ENCODE results near the gene FBXL13. TPM values are rescaled to one million over a fixed set of nuclear protein-coding genes. Genes with fewer than 3 reads are reported as not detected.
"Not testable (repeated sequence)": the region's sequence is repeated elsewhere in the genome, so short reads cannot be mapped to it uniquely, and the experiment has no call there.

FBXL13 gene
- total RNA-seq, 4 donors from 2014 or later = 0.35 to 2.6 (median 1.3) TPM; not detected in 1

- H3K27ac ChIP-seq = no peak overlapping the region
Measured at GRCh38 chr7:103117465-103117864, 42.9 kb upstream of the FBXL13 start.

GRCh38 chr7:103116991-103117390, 42.4 kb upstream of the FBXL13 start:
- Histone ChIP-seq H3K4me3 (no peak overlapping the region), H3K9me3 (no peaks in the 10 kb centered on the region), H3K27me3 (no peaks in the 10 kb centered on the region), H3K27ac (no peak overlapping the region), H3K36me3 (peaks cover 0 to 36% (median 0%) of the 10 kb centered on the region in 3 donors), H3K4me1 (no peaks in the 10 kb centered on the region)
- DNase-seq = no peak
- TF ChIP-seq POLR2A (IDR thresholded peaks at IDR 0.05) = no peak
- TF ChIP-seq CTCF (IDR thresholded peaks at IDR 0.05) = no peak

More at GRCh38 chr7:103117465-103117864, 42.9 kb upstream of the FBXL13 start:
- no peaks in the 10 kb centered on the region for H3K9me3 ChIP-seq
- H3K4me3 ChIP-seq = no peak overlapping the region
- DNase-seq = no peak
- TF ChIP-seq POLR2A (IDR thresholded peaks at IDR 0.05) (no peak), CTCF (IDR thresholded peaks at IDR 0.05) (no peak)
- H3K27me3 ChIP-seq = no peaks in the 10 kb centered on the region
- H3K4me1 ChIP-seq = no peaks in the 10 kb centered on the region
- H3K36me3 ChIP-seq = peaks cover 0 to 36% (median 0%) of the 10 kb centered on the region in 3 donors

- H3K27ac ChIP-seq = no peak overlapping the region
- H3K36me3 ChIP-seq = peaks cover 0 to 32% (median 0%) of the 10 kb centered on the region in 3 donors
- DNase-seq = no peak
- no peak overlapping the region for H3K4me3 ChIP-seq
- H3K27me3 ChIP-seq = no peaks in the 10 kb centered on the region
- no peak for TF ChIP-seq POLR2A (IDR thresholded peaks at IDR 0.05)
- TF ChIP-seq CTCF (IDR thresholded peaks at IDR 0.05) = no peak
- no peaks in the 10 kb centered on the region for H3K9me3 ChIP-seq
- no peaks in the 10 kb centered on the region for H3K4me1 ChIP-seq
Measured at GRCh38 chr7:103116511-103116910, 41.9 kb upstream of the FBXL13 start.

GRCh38 chr7:103115771-103116170, 41.2 kb upstream of the FBXL13 start:
- H3K4me1 ChIP-seq = no peaks in the 10 kb centered on the region
- DNase-seq = no peak
- peaks cover 0 to 26% (median 0%) of the 10 kb centered on the region in 3 donors for H3K36me3 ChIP-seq
- H3K27me3 ChIP-seq = no peaks in the 10 kb centered on the region
- no peaks in the 10 kb centered on the region for H3K9me3 ChIP-seq
- TF ChIP-seq CTCF (IDR thresholded peaks at IDR 0.05) (no peak), POLR2A (IDR thresholded peaks at IDR 0.05) (no peak)
- H3K27ac ChIP-seq = no peak overlapping the region
- no peak overlapping the region for H3K4me3 ChIP-seq

- no peak for DNase-seq
- Histone ChIP-seq H3K9me3 (no peaks in the 10 kb centered on the region), H3K27ac (no peak overlapping the region), H3K27me3 (no peaks in the 10 kb centered on the region), H3K4me1 (no peaks in the 10 kb centered on the region), H3K4me3 (no peak overlapping the region), H3K36me3 (peaks cover 0 to 21% (median 0%) of the 10 kb centered on the region in 3 donors)
- TF ChIP-seq POLR2A (IDR thresholded peaks at IDR 0.05) (no peak), CTCF (IDR thresholded peaks at IDR 0.05) (no peak)
Measured at GRCh38 chr7:103114576-103115008, 40.0 kb upstream of the FBXL13 start.

- Histone ChIP-seq H3K4me1 (no peaks in the 10 kb centered on the region), H3K36me3 (peaks cover 0 to 26% (median 0%) of the 10 kb centered on the region in 3 donors), H3K4me3 (no peak overlapping the region), H3K27me3 (no peaks in the 10 kb centered on the region), H3K27ac (no peak overlapping the region), H3K9me3 (no peaks in the 10 kb centered on the region)
- TF ChIP-seq POLR2A (IDR thresholded peaks at IDR 0.05) (no peak), CTCF (IDR thresholded peaks at IDR 0.05) (no peak)
- no peak for DNase-seq
Measured at GRCh38 chr7:103113164-103113563, 38.6 kb upstream of the FBXL13 start.

GRCh38 chr7:103106703-103107070, 32.1 kb upstream of the FBXL13 start:
- DNase-seq, H3K4me1 ChIP-seq, H3K4me3 ChIP-seq, H3K9me3 ChIP-seq, H3K27me3 ChIP-seq, H3K27ac ChIP-seq: not testable (repeated sequence)
- H3K36me3 ChIP-seq = peaks cover 0 to 29% (median 0%) of the 10 kb centered on the region in 3 donors
